Left forelimb (tissue), 1 donor: ENCODE data around the gene GNAI1.
A peak's percentile ranks its signal among the peaks of the same experiment; 100 is the strongest.

Experiments
- DNase-seq: peaks from one replicate; pipeline ENCODE4 v3.0.0-alpha.2; 2018; ENCODE audit warnings: low spot score

The GNAI1 gene

DNA sequence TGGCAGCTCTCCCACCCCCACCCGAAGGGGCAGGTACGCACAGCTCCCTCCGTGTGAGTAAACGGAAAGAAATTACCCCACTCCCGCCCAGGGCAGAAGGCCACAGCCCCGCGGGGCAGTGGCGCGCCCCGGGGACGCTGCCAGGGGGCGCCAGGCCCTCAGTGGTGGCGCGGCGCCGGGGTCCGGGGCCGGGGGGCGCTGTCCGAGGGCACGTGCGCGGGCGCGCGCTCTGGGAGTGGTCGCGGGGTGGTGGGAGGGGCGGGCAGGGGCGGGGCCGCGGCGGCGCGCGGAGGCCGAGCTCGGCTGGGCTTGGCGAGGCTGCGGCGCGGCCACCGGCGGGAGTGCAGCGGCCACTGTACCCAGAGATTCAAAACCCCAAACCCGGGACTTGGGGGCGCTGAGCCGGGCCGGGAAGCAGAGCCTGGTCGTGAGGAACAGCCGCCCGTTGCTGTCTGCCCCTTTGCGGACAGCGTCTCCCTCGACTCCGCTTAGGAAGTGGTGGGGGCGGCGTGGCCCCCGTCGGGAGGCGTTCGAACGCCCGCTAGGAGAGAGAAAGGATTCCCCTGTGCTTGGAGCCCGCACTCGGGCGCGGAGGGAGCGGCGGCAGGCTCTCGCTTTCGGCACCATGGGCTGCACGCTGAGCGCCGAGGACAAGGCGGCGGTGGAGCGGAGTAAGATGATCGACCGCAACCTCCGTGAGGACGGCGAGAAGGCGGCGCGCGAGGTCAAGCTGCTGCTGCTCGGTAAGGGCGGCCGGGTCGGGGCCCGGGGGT is at the start of gene GNAI1:
GNAI1 (plus strand) TSS at position 296 of the 773 bp plus-strand sequence; CDS start at position 626, 330 bp downstream.
- DNase-seq: peak; percentile 88

- no peak for DNase-seq
Measured at GRCh38 chr7:80087051-80087770, 47.4 kb upstream of the GNAI1 start.

GRCh38 chr7:80087771-80088170 is 46.9 kb upstream of the GNAI1 start:
- no peak for DNase-seq

DNA sequence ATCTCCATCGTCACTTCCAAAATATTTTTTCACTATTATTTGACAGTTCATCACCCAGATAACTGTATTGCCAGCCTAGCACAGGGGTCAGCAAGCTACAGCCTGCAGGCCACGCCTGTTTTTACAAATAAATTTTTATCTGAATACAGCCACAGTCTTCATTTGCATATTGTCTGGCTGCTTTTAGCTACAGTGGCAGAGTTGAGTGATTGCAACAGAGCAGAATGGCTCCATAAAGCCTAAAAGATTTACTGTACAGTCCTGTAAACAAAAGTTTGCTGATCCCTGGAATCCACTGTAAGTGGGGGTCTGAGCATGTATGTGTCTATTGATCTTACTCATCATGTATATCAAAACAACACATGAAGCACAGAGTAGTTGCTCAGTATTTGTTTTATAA is 45.9 kb upstream of the GNAI1 start:
- no peak for DNase-seq

DNA sequence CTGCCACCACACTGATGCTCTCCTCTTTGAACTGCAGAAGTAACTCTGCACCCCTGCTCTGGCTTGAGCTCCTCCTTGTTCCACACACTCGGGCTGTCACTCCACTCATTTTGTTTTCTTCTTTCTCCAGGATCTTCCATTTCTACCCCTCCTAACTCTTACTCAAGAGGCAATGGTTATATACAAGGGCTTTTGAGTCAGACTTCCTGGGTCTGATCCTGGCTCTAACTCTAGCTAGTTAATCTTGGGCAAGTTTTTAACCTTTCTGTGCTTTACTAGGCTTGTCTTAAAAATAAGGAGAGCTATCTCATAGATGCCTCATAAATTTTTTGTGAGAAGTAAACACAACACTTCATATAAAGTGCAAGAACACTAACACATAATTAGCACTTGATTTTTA is 45.3 kb upstream of the GNAI1 start:
- DNase-seq: no peak

GRCh38 chr7:80093349-80093748 is 41.3 kb upstream of the GNAI1 start:
- no peak for DNase-seq

- DNase-seq: no peak
Measured at GRCh38 chr7:80095545-80095944, 39.1 kb upstream of the GNAI1 start.

DNA sequence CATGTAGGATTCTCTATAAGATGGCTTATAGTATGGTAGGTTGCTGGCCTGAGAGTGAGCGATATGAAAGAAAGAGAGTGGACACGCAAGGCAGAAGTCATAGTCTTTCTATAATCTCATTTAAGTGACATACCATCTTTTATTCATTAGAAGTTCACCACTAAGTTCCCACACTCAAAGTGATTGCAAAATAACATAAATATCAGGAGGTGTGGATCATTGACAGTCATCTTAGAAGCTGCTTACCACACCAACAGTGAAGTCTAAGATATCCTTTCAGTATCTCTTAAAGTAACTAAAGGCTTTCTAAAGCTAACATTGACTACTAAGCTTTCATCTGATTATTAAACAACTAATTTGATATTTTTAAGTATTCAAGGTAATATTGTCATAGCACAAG is 36.9 kb upstream of the GNAI1 start:
- DNase-seq: no peak

- DNase-seq: no peak
Measured at GRCh38 chr7:80098795-80099194, 35.8 kb upstream of the GNAI1 start.

GRCh38 chr7:80100254-80100653 is 34.4 kb upstream of the GNAI1 start:
- DNase-seq: no peak

- DNase-seq: no peak
Measured at GRCh38 chr7:80105701-80106408, 28.8 kb upstream of the GNAI1 start.

GRCh38 chr7:80106498-80107113 is 28.0 kb upstream of the GNAI1 start:
- DNase-seq: no peak

DNA sequence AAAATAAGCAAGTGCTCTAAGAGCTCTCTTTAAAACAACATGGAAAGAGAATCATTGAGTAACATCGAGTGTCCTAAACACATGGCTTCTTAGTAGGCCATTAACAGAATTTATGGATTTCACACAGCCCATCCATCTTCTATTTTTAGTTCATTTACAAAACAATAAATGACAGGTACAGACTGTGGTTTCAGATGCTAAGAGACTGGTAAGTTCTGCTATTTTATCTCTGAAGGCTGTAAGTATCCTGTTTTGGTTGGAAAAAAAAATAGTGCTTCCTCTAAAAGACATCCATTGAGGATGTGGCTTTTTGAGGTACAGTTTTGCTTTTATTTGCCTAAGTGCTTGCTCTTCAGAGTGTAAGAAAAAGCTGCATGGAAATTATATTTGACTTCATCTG is 27.4 kb upstream of the GNAI1 start:
- DNase-seq: no peak

GRCh38 chr7:80110376-80110775 is 24.3 kb upstream of the GNAI1 start:
- DNase-seq: no peak

DNA sequence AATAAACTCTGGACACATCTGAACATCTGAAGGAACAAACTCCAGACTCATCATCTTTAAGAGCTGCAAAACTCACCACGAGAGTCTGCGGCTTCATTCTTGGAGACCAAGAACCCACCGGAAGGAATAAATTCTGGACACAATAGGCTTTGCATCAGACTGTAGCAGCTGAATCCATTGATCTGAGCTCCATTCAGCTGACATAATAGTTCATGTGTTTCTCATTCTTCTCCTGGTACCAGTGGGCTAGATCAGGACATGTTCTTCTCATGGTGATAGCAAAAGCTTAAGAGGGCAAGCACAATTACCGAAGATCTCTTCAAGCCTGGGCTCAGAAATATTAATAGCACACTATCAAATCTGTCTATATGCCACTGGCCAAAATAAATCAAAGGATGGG is 20.5 kb upstream of the GNAI1 start:
- DNase-seq: no peak

DNA sequence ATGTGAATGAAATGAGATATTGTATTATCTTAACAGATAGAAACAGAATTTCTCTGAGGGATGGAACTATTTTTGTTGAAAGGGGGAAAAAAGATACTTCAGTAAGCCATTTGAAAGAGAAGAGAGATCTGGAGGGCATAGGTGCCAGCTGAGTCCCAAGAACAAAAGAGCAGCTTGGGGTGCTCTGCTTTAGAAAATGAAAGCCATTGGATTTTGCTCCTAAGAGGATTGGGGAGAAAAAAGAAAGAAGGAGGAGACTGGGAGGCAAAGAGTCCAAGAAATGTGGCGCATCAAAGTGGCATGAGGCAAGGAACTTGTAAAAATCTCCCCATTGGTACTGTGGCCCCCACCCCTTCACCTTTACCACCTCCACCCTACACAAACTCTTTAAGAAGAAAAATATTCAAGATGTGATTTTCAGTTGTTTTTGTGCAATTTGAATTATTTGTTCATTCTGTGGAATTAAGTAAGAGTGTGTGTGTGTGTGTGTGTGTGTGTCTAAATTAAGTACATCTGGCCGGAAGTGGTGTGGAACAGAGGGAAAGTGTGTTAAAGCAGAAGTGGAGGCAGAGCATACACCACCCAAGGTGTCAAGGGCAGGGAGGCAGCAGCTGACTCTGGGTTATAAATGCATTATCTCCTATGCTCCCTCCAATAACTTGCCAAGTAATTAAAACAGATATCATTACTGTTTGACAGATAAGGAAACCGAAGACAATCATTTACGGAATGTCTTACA is 9.9 kb upstream of the GNAI1 start:
- no peak for DNase-seq

GRCh38 chr7:80127412-80128160 is 7.0 kb upstream of the GNAI1 start:
- no peak for DNase-seq

GRCh38 chr7:80128918-80129317 is 5.7 kb upstream of the GNAI1 start:
- DNase-seq: no peak

DNA sequence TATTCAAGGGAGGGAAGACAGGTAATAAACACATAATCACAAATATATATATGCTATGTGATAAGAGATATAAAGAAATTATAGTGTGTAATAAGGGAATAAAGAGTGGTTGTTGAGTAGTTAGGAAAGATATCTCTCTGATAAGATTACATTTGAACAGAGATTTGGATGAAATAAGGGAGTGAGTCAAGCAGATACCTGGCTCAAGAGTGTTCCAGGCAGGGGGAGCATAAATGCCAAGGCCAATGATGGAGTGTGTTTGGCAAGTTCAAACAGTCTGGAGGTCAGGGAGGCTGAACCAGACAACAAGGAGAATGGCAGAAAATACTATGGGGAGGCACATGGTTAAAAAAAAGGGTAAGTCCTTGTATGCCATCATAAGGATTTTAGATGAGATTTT is 4.8 kb upstream of the GNAI1 start:
- DNase-seq: no peak

DNA sequence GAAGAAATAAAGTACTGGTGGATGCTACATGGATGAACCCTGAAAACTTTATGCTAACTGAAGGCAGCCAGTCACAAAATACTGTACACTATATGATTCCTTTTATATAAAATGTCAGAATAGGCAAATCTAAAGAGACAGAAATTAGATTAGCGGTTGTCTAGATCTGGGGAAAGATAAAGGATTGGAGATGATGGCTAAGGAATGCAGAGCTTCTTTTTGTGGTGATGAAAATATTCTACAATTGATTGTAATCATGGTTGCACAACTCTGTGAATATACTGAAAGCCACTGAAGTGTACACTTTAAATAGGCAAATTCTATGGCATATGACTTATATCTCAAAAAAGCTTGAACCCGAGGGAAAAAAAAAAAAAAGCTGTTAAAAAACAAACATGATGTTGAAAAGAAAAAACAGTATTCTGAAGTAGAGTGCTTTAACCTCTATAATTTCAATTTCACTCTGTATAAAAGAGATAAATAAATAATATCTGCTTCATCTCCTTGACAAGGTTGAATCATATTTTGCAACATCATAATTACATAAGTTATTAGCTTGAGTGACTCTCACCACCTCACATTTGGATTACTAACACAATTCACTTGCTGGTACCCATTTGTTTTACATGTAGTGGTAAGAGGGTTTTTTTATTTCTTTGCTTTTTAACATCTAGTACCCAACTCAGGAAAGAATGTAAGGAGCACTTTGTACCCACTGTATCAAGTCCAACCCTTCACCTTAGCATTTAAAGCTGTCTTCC is 2.8 kb upstream of the GNAI1 start:
- DNase-seq: no peak
